GM18511 (cell line): ENCODE measurements around the gene FHIT.

Experiments used
- ATAC-seq: cut with Tn5 transposase; IDR thresholded peaks from one replicate; pipeline ENCODE4 v1.9.1; 2021; ENCODE audit warnings: mild to moderate bottlenecking, moderate library complexity; ENCODE audit not compliant: unreplicated experiment

Gene FHIT

DNA sequence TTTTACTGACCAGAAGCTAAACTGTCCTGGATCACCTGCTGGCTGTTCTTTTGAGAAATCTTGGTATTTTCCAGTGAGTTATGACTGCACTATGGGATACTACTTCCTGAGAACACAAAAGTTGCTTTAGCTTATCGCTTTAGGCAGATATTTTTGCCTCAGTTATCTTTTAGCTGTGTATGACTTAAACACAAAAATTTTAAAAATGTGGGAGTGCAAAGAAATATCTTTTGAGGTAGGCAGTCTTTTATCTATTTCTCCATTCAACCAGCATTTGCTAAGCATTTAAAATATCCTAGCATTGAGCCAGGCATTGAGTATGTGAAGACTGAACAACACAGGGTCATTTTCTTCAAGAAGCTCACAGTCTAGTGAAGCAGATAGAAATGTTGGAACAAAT, 981.9 kb downstream of the FHIT start:
- ATAC-seq: no peak

DNA sequence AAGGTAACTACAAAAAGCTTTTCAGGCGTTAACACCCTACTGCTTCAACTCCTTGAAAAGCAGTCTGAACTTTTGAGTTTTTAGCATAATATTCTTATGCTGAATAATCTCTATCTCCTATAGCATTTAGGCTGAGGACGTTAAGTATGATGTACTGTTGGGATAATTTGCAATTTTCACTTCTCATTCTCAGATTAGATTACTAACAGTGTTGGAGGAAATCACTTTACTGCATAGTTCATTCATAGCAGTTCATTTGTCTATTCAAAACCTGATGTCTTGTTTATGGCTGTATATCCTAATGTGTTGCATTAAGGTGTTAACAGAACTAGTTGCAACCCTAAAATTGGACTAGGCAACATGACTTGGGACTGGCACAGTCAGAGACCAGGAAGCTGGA, 983.1 kb downstream of the FHIT start:
- no peak for ATAC-seq

DNA sequence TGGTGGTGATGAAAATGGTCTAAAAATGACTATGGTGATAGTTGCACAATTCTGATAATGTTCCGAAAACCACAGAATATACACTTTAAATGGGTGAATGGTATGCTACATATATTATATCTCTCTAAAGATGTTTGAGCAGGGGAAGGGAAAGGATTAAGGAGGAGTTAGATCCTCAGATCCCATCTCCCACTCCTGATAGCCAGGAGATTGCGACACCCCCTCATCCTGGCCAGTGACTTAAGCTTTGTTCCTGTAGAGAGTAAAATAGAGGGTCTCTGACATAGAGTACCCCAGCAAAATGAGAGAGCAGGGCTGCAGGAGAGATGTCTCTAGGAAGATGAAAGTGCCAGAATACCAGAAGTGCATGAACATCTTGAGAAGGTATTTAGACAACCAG, 984.8 kb downstream of the FHIT start:
- ATAC-seq: no peak

DNA sequence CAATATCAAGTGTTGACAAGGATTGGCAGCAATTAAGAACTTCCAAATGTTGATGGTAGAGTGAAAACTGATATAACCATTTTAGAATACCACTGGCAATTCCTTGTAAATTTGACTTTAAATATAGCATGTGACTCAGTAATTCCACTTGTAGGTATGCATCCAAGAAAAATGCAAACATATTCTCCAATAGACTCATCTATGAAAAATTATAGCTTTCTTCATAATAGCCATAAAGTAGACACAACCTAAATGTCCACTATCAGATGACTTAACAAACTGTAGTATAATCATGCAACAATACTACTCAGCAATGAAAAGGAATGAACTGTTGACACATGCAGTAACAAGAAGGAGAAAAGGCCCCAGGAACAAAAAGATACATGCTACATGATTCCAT, 988.1 kb downstream of the FHIT start:
- ATAC-seq: no peak

- no peak for ATAC-seq
These were observed 988.7 kb downstream of the FHIT start for GRCh38 chr3:60262546-60262945.

DNA sequence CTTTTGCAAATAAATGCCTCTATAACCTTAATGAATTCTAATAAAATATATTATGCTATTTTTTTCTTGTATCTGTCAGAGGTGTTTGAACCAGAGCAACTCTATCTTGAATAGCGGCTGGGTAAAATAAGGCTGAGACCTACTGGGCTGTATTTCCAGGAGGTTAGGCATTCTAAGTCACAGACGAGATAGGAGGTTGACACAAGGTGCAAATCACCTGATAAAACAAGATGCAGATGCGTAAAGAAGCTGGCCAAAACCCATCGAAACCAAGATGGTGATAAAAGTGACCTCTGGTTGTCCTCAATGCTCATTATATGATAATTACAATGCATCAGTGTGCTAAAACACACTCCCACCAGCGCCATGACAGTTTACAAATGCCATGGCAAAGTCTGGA, 990.7 kb downstream of the FHIT start:
- no peak for ATAC-seq

DNA sequence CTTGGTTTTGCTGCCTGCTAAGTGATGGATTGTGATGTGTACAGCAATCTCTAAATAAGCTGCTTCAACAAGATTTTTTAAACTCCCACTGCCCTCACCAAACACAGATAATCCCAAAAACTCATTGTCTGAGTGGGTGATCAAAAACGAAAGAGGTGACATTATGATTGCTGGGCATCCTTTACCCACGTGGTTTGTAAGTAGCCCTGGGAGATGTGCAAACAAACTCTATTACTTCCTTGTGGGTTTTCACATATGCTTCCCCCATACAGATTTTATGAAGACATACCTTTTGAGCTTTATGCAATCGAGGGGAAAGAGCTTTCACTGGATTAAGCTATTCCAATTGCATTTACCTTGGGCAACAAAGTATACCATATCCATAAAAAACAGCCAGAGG, 1000.4 kb downstream of the FHIT start:
- ATAC-seq: no peak

GRCh38 chr3:60250206-60250605, 1001.0 kb downstream of the FHIT start:
- ATAC-seq: no peak

DNA sequence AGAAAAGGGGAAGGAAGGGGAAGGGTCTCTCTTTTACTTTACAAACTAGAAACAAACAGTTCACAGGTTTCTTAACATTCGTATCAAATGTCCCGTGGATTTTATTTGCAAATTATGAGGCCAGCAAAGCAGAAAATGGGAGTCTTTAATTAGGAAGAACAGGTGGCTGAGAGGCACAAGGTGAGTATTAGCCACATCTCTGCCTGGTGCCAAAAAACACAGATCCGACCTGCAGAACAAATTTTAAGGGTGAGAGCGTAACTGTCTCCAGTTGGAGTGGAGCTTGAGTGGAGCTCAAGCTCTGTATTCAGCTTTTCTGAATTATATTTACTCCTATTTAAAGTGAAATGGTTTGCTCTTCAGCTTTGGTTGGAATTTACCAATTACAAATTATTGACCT, 1004.9 kb downstream of the FHIT start:
- ATAC-seq: no peak

GRCh38 chr3:60243456-60243855, 1007.8 kb downstream of the FHIT start:
- ATAC-seq: no peak

GRCh38 chr3:60240492-60240891, 1010.8 kb downstream of the FHIT start:
- no peak for ATAC-seq

DNA sequence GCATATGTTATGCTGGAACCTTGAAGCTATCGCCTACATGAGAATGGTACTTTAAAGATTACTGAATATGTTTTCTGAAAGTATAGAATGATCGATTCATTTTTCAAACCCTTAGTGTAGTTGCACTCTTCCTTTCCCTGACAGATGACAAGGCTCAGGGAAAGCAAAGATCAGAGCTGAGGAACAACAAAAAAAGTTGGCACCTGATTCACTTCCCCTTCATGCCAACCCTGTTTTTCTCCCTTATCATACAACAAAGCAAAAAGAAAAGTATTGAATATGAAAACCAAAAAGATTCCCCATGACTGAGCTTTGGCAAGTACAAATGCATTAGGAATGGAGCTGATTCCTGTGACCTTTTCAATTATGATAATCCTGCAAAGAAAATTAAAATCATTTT, 1012.7 kb downstream of the FHIT start:
- no peak for ATAC-seq

- ATAC-seq: no peak
These were observed 1021.8 kb downstream of the FHIT start for GRCh38 chr3:60229502-60229901.

GRCh38 chr3:60228823-60229222, 1022.4 kb downstream of the FHIT start:
- no peak for ATAC-seq

DNA sequence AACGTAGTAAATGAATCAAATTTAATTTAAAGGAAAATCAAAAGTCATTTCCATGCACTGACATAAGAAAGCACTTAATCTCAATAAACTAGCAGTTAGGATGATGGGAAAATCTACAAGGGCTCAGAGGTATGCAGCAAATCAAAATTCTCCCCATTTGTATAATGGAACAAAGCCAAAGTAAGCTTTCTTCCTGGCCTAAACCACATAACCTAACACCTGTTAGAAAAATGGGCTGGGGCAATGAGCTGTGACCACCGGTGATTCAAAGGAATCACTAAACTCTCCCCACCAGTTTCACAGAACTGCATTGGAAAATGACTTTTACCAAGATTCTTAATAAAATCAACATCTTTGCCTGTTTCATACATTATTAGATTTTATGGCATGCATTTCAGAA, 1024.3 kb downstream of the FHIT start:
- ATAC-seq: no peak

DNA sequence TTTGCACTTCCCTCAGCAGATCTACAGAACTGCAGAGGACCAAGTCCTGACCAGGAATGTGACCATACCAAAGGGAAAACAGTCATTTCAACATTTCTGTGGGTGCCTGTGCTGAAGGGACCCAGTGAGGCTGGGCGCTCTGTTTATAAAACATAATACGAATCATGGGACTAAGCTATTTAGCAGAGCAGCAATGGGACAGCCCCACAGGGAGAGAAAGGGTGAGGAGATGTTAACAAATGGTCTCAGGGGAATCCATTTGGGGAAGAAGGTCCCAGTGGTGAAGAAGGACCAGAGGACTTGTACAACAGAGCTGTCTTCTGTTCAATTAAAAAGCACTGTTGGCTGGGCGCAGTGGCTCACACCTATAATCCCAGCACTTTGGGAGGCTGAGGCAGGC, 1025.4 kb downstream of the FHIT start:
- ATAC-seq: no peak

DNA sequence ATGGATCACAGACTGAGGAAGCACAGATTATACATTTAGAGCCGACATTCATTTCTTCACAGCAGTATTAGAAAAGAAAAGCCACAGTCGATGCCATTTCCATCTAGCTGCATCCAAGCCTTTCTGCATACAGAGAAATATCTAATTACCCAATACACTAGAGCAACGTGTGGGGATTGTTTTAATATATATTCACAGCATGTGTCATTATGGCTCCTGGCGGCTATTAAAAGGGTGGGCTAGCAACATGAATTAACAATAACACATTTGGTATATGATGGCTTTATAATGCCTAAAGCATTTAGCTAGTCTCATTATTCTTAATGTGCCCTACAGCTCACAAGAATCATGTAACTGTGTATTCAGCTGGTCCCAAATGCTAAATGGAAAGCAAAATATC, 1030.5 kb downstream of the FHIT start:
- no peak for ATAC-seq

DNA sequence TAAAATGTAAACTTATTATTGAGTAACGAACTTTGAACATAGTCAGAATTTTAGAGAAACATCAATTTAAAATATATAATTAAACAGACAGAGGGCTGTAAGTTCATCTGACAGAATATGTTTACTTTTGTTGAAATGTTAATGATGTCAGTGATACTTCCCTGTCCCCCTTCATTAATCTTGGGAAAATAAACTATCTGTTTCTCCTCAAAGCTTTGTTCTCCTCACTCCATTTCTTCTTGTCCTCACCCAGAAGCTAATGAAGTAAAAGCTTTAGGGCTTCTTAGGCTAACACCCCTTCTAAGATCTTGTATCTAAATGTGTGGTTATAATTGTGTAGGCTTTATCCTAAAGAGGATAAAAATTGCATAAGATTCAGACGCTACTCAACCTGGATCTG, 1031.8 kb downstream of the FHIT start:
- ATAC-seq: no peak

DNA sequence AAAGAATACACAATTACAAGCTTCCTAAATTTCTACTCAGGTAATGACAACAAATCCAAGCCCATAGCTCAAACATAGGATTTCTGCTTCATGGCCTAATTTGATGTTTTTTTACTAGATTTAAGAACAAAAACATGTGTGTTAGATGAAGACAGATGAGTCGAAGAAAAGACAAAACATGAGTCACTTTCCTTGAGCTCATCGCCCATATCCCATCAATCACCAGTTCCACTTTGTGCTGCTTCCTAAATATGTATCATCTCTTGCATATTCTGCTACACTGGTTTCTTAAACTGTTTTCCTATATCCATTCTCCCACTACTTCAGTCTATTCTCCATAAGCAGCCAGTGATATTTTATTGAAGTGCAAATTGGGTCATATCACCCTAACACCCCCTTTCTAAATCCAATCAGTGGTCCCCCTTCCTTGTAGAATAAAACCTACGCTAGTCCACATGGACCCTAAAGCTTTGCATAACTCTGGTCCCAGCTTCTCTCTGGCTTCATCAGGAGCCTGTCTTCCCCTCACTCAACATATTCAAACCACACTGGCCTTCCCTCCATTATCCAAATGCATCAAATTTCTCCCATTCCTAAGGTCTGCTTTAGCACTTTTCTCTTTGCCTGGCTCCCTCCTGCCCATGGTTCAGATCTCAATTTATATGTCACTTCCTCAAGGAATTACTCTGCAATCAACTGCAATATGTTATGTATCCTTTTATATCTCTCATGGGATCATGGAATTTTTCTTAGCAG, 1033.9 kb downstream of the FHIT start:
- no peak for ATAC-seq

DNA sequence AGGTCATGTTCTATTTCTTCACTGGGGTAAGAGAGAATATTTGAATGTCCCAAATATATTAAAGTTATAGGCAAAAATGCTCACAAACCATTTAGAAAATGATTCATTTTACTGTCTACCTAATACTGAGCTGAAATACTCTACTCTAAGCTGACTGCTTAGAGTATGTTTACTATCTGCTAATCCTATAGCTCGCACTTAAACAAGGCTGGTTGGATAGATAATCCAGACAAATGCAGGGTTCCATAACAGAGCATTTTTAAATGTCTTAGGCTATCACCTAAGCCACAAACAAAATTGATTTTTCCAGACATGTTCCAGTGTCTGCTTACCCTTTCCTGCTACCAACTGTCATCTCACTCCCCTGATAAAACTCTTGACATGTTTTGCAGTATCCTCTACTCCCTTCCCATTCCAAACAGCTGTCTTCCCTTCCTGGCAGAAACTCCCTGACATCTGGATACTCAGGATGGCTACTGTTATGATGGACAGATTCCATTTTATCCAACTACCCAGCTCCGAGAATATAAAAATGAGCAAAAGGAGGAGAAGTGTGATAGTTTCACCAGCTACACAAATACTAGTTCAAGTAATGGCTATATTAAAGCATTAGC, 1034.7 kb downstream of the FHIT start:
- no peak for ATAC-seq

- no peak for ATAC-seq
These were observed 1035.3 kb downstream of the FHIT start for GRCh38 chr3:60215946-60216345.

GRCh38 chr3:60207905-60208304, 1043.3 kb downstream of the FHIT start:
- no peak for ATAC-seq

DNA sequence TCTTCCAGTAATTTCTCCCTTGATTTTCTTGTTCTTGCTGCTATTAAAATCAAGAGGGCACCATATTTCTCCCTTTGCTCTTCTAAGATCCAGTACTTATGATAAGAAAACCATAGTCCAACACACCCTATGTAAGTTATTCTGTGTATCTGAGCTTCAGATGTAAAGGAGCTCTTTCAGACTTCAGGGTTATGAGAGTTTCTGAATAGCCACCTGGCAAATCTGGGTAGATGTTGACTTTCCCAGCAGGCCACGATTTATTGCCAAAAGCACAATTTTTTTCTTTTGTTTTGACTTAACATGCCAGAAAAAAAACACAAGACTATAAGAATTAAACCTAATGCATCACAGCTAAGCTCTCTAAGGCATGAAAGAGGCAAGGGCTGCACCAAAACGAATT, 1045.0 kb downstream of the FHIT start:
- no peak for ATAC-seq
